NT2/D1 (cell line): ENCODE results near the gene SLX1B.
"Not testable (repeated sequence)": the region's sequence is repeated elsewhere in the genome, so short reads cannot be mapped to it uniquely, and the experiment has no call there.

Source experiments
- DNase-seq: peaks from one replicate; pipeline ENCODE4 v3.0.0-alpha.2; 2011; ENCODE audit warnings: low read depth, low spot score
- H3K27me3 ChIP-seq: 2 replicates; pipeline ENCODE4 v1.6.0; 2011; ENCODE audit warnings: mild to moderate bottlenecking; ENCODE audit not compliant: insufficient read length, insufficient read depth
- H3K36me3 ChIP-seq: 2 replicates; pipeline ENCODE4 v1.6.1; 2011; ENCODE audit warnings: mild to moderate bottlenecking, low read length, mixed read lengths; ENCODE audit not compliant: insufficient read depth, insufficient read length
- H3K4me1 ChIP-seq: 2 replicates; pipeline ENCODE4 v1.5.1; 2011; ENCODE audit not compliant: insufficient read depth, insufficient read length
- H3K4me3 ChIP-seq: 2 replicates; pipeline ENCODE4 v1.5.1; 2011; ENCODE audit warnings: low read depth; ENCODE audit not compliant: insufficient read length
- H3K9ac ChIP-seq: 2 replicates; pipeline ENCODE4 v1.6.0; 2011; ENCODE audit warnings: low read depth; ENCODE audit not compliant: insufficient read length
- H3K9me3 ChIP-seq: 2 replicates; pipeline ENCODE4 v1.5.1; 2011; ENCODE audit warnings: mild to moderate bottlenecking, low read length; ENCODE audit not compliant: insufficient read depth

SLX1B gene

GRCh38 chr16:29467654-29468366 lies 13.5 kb downstream of the SLX1B start:
- DNase-seq, H3K4me3 ChIP-seq, H3K27me3 ChIP-seq, H3K36me3 ChIP-seq, H3K9me3 ChIP-seq, H3K4me1 ChIP-seq, H3K9ac ChIP-seq: not testable (repeated sequence)

- not testable (repeated sequence) for H3K9me3 ChIP-seq, DNase-seq, H3K9ac ChIP-seq, H3K4me3 ChIP-seq, H3K36me3 ChIP-seq, H3K4me1 ChIP-seq, H3K27me3 ChIP-seq
Measured at GRCh38 chr16:29469660-29470059, 15.3 kb downstream of the SLX1B start.

- H3K4me3 ChIP-seq, H3K9me3 ChIP-seq, H3K4me1 ChIP-seq, H3K36me3 ChIP-seq, H3K9ac ChIP-seq, H3K27me3 ChIP-seq, DNase-seq: not testable (repeated sequence)
Measured at GRCh38 chr16:29472065-29472464, 17.7 kb downstream of the SLX1B start.

- DNase-seq, H3K9me3 ChIP-seq, H3K27me3 ChIP-seq: not testable (repeated sequence)
Measured at GRCh38 chr16:29482276-29482675, 27.9 kb downstream of the SLX1B start.

GRCh38 chr16:29506308-29506707 lies 52.0 kb downstream of the SLX1B start, which contains the start of gene NPIPB12:
Gene NPIPB12 (minus strand): TSS chr16:29506408.
- not testable (repeated sequence) for H3K4me1 ChIP-seq, H3K9ac ChIP-seq, H3K27me3 ChIP-seq, H3K4me3 ChIP-seq, H3K9me3 ChIP-seq, H3K36me3 ChIP-seq, DNase-seq

More at GRCh38 chr16:29482276-29482675, 27.9 kb downstream of the SLX1B start:
- H3K4me3 ChIP-seq, H3K36me3 ChIP-seq, H3K4me1 ChIP-seq, H3K9ac ChIP-seq: not testable (repeated sequence)
